SK-N-MC (cell line): Measurements from ENCODE around the gene CIB2.

Source experiments
- EZH2 ChIP-seq: fragments of 200-600 bp; sonication (generic); IDR thresholded peaks from one replicate; pipeline ENCODE4 v1.6.1; 2017; ENCODE audit warnings: antibody characterized with exemption
- POLR2AphosphoS5 ChIP-seq: IDR thresholded peaks from 2 replicates; pipeline ENCODE4 v1.6.1; 2012; ENCODE audit warnings: mild to moderate bottlenecking, low read depth, low read length, borderline replicate concordance

DNA sequence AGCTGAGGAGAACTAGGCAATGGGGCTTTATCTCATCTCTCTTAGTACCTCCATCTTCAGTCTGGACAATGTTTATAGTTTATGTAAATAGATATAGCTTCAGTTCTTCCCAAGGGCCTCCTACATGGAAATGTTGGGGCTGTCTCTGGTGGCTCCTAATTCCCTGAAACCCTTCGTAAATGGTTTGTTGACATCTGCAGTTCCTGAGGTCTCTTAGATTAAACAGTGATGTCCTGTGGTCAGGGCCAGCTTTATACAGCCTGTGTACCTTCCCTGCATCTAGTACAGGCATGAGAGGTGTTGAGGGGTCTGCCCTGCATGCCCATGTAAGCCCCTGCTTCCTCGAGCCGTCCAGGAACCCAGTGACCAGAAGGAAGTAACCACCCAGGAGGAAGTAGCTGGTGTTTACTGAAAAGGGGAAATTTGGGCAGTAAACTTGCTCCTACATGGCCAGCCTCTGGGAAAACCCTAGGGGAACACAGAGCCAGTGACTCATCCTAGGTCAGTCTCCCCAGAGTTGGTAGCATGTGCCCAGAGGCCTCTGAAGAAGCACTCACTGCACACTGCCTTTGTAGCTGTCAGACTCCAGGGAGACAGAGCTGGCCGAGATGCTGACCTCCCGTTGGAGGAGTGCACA lies 49.0 kb downstream of the CIB2 start:
- TF ChIP-seq POLR2AphosphoS5 (no peak), EZH2 (no peak)
